ENCODE data around the gene TMEM219.
"Not testable (repeated sequence)": the region's sequence is repeated elsewhere in the genome, so short reads cannot be mapped to it uniquely, and the experiment has no call there.

The TMEM219 gene

DNA sequence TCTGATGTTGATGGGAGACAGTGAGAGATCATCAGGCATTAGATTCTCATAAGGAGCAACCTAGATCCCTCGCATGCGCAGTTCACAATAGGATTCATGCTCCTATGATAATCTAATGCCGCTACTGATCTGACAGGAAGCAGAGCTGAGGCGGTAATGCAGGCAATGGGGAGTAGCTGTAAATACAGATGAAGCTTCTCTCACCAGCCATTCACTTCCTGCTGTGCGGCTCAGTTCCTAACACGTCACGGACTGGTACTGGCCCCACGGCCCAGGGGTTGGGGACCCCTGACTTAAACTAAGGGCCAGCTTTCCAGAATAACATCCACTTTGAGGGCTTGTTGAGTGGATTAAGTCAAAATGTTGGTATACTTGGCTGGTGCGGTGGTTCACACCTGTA, 2.6 kb upstream of the TMEM219 start:
- H3K27ac ChIP-seq: no peak overlapping the region
- peaks cover 0 to 5% (median 0%) of the 10 kb centered on the region in 3 donors for H3K36me3 ChIP-seq
- peak in 1 of 2 donors; percentile 45 for DNase-seq
- H3K4me3 ChIP-seq: no peak overlapping the region
- TF ChIP-seq, protein P1, sequence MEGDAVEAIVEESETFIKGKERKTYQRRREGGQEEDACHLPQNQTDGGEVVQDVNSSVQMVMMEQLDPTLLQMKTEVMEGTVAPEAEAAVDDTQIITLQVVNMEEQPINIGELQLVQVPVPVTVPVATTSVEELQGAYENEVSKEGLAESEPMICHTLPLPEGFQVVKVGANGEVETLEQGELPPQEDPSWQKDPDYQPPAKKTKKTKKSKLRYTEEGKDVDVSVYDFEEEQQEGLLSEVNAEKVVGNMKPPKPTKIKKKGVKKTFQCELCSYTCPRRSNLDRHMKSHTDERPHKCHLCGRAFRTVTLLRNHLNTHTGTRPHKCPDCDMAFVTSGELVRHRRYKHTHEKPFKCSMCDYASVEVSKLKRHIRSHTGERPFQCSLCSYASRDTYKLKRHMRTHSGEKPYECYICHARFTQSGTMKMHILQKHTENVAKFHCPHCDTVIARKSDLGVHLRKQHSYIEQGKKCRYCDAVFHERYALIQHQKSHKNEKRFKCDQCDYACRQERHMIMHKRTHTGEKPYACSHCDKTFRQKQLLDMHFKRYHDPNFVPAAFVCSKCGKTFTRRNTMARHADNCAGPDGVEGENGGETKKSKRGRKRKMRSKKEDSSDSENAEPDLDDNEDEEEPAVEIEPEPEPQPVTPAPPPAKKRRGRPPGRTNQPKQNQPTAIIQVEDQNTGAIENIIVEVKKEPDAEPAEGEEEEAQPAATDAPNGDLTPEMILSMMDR (IDR thresholded peaks at IDR 0.05): no peak
- peaks cover 0 to 18% (median 15%) of the 10 kb centered on the region in 4 donors for H3K4me1 ChIP-seq
- H3K27me3 ChIP-seq: peaks cover 0 to 2% of the 10 kb centered on the region in 2 donors
- H3K9me3 ChIP-seq: no peaks in the 10 kb centered on the region
- intact Hi-C loops (cut with DNase I; ENCODE audit: low total_unique reads): no loop called here

DNA sequence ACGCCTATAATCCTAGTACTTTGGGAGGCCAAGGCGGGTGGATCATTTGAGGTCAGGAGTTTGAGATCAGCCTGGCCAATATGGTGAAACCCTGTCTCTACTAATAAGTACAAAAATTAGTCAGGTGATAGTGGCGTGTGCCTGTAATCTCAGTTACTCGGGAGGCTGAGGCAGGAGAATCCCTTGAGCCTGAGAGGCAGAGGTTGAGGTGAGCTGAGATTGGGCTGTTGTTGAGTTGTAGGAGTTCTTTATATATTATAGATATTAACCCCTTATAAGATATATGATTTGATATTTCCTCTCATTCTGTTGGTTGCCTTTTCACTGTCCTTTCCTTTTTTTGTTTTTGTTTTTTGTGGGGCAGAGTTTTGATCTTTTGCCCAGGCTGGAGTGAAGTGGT, 2.1 kb upstream of the TMEM219 start:
- intact Hi-C loops (cut with DNase I; ENCODE audit: low total_unique reads); H3K4me3 ChIP-seq; H3K27me3 ChIP-seq; DNase-seq; H3K9me3 ChIP-seq; H3K27ac ChIP-seq: not testable (repeated sequence)
- H3K36me3 ChIP-seq: peaks cover 0 to 11% (median 0%) of the 10 kb centered on the region in 3 donors
- H3K4me1 ChIP-seq: peaks cover 0 to 18% (median 15%) of the 10 kb centered on the region in 4 donors

DNA sequence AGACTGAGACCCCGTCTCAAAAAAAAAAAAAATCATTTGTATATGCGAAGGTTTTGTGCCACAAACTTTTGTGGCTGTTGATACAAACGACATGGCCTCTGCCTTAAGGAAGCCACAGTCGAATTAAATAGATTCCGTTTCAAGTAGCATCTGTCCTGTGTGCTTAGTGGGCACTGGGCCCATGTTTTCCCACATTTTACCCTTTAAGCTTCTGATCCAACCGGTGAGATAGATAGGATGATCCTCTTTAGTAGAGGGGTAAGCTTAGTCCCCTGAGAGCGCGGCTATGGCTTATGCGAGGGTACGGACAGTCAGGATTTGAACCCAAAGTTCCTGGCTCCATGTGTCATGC, 776 bp upstream of the TMEM219 start:
- TF ChIP-seq, protein P1 (IDR thresholded peaks at IDR 0.05): no peak
- H3K27me3 ChIP-seq: no peaks in the 10 kb centered on the region
- H3K27ac ChIP-seq: peak overlapping the region; percentile 87 to 91
- H3K4me1 ChIP-seq: peaks cover 0 to 18% (median 15%) of the 10 kb centered on the region in 4 donors
- peak in 1 of 2 donors; percentile 51 for DNase-seq
- peak overlapping the region; percentile 65 to 69 for H3K4me3 ChIP-seq
- intact Hi-C loops (cut with DNase I; ENCODE audit: low total_unique reads): no loop called here
- peaks cover 0 to 20% (median 4%) of the 10 kb centered on the region in 3 donors for H3K36me3 ChIP-seq
- no peaks in the 10 kb centered on the region for H3K9me3 ChIP-seq

DNA sequence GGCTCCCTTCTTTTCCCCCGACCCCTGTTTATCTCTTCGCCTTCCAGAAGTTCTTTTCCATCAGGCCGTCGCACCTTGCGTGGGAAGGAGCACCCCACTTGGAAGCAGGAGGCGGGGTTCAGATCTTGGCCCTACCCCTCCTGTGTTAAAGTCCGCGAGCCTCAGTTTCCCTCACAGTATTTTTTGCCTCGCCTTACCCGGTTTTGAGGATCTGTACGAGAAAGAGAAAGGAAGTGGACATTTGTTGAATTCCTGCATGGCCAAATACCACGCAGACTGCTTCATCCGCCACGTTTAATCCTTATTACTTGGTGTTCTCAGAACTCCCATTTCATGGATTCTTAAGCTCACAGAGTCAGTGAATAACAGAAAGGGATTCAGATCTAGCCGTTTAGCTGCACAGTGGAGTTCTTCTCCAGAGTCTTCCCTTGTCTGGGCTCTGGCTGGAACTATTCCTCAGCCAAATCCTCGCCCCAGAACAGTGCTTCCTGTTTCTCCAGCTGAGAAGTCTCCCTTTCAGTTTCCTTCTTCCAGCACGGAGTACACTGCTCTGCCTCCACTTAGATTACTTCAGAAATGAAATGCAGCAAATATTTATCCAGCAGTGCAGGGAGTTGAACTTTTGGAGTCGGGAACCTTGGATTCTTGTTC, 590 bp downstream of the TMEM219 start:
- Histone ChIP-seq H3K9me3 (no peaks in the 10 kb centered on the region), H3K4me1 (peaks cover 0 to 18% (median 15%) of the 10 kb centered on the region in 4 donors), H3K27me3 (no peaks in the 10 kb centered on the region), H3K4me3 (peak overlapping the region; percentile 65 to 69), H3K36me3 (peaks cover 0 to 27% (median 4%) of the 10 kb centered on the region in 3 donors), H3K27ac (peak overlapping the region; percentile 87 to 91)
- peak; percentile 29 to 62 for DNase-seq
- TF ChIP-seq, protein P1 (IDR thresholded peaks at IDR 0.05): no peak
- intact Hi-C loops (cut with DNase I; ENCODE audit: low total_unique reads): no loop called here

DNA sequence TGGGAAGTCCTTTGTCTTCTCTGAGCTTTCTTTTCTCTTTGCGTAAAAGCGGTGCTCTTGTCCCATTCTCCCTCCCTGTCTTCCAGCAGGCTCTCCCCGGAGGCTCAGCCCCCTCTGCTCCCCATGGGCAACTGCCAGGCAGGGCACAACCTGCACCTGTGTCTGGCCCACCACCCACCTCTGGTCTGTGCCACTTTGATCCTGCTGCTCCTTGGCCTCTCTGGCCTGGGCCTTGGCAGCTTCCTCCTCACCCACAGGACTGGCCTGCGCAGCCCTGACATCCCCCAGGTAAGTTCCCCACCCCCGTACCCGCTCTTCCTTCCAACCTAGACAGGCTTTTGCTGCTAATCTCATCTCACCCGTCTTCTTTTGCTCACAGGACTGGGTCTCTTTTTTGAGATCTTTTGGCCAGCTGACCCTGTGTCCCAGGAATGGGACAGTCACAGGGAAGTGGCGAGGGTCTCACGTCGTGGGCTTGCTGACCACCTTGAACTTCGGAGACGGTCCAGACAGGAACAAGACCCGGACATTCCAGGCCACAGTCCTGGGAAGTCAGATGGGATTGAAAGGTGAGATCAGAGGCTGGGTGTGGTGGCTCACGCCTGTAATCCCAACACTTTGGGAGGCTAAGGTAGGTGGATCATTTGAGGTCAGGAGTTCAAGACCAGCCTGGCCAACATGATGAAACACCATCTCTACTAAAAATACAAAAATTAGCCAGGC, 1.3 kb downstream of the TMEM219 start:
- TF ChIP-seq, protein P1 (IDR thresholded peaks at IDR 0.05): no peak
- H3K4me1 ChIP-seq: peaks cover 0 to 18% (median 15%) of the 10 kb centered on the region in 4 donors
- peak overlapping the region; percentile 87 to 91 for H3K27ac ChIP-seq
- H3K4me3 ChIP-seq: peak overlapping the region; percentile 65 to 69
- peak in 1 of 2 donors; percentile 65 for DNase-seq
- intact Hi-C loops (cut with DNase I; ENCODE audit: low total_unique reads): no loop called here
- H3K36me3 ChIP-seq: peaks cover 5 to 34% (median 9%) of the 10 kb centered on the region in 3 donors
- H3K27me3 ChIP-seq: no peaks in the 10 kb centered on the region
- no peaks in the 10 kb centered on the region for H3K9me3 ChIP-seq

DNA sequence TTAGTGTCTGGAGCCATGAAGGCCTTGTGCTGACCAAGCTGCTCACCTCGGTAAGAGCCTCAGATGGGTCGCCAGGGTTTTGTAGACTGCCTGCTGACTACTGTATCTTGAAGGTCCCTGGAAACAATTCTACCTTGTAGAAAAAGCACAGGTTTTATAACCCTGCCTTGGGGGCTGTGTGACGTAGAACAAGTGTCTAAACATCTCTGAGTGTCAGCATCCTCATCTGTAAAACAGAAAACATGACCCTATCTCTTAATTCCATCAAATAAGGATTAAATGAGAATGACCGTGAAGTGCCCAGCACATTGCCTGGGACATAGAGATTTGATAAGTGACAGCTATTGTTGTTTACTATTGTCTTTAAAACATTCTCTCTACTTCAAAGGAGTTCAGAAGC, 6.3 kb downstream of the TMEM219 start:
- TF ChIP-seq, protein P1 (IDR thresholded peaks at IDR 0.05): no peak
- Histone ChIP-seq H3K4me3 (no peak overlapping the region), H3K36me3 (peaks cover 17 to 65% (median 31%) of the 10 kb centered on the region in 3 donors), H3K27me3 (no peaks in the 10 kb centered on the region), H3K9me3 (no peaks in the 10 kb centered on the region), H3K4me1 (peaks cover 0 to 6% (median 4%) of the 10 kb centered on the region in 4 donors), H3K27ac (no peak overlapping the region)
- DNase-seq: peak in 1 of 2 donors; percentile 32
- intact Hi-C loops (cut with DNase I; ENCODE audit: low total_unique reads): no loop called here
